DMS 273 treated with DMSO at 0.1 percent for 48 hours (cell line): ENCODE data around the gene RMND5B.
"Not testable (repeated sequence)": the region's sequence is repeated elsewhere in the genome, so short reads cannot be mapped to it uniquely, and the experiment has no call there.

Experiments
- DNase-seq: peaks from one replicate; lab custom pipeline; 2025; lab: John Stamatoyannopoulos, UW

RMND5B gene

GRCh38 chr5:178174456-178174855 is 43.6 kb downstream of the RMND5B start:
- no peak for DNase-seq

DNA sequence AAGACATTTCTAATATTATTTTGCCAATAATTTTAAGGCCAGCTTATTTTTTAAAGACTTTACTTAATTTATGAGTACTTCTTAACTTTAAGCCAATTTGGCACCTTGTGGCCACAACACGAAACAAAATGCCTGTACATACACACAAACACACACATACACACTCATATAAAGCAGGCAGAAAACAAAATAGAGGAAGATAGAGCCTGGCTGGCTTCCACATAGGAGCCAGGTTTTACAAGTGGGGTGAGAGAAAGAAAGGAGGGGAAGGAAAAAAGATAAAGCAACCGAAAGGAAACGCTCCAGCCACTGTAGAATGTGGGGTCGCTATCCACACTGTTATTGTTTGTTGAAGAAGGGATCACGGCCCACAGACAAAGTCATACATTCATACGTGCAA is 46.0 kb downstream of the RMND5B start:
- no peak for DNase-seq

DNA sequence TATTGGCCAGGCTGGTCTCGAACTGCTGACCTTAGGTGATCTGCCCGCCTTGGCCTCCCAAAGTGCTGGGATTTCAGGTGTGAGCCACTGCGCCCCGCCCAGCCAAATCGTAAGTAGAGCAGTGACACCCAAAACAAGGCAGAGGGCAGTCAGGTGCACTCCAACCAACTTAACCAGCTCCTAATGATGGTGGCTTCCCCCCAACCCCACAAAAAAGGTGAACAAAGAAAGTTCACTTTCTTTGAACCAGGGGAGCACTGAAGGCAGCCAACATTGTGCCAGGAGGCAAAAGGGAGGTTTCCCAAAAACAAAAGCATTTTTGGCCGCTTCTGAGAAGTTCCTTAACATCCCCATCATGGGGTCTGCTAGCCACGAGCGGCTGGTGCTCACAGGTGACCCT is 46.8 kb downstream of the RMND5B start:
- DNase-seq, result no peak

- no peak for DNase-seq
Measured at GRCh38 chr5:178180141-178180863, 49.5 kb downstream of the RMND5B start.

DNA sequence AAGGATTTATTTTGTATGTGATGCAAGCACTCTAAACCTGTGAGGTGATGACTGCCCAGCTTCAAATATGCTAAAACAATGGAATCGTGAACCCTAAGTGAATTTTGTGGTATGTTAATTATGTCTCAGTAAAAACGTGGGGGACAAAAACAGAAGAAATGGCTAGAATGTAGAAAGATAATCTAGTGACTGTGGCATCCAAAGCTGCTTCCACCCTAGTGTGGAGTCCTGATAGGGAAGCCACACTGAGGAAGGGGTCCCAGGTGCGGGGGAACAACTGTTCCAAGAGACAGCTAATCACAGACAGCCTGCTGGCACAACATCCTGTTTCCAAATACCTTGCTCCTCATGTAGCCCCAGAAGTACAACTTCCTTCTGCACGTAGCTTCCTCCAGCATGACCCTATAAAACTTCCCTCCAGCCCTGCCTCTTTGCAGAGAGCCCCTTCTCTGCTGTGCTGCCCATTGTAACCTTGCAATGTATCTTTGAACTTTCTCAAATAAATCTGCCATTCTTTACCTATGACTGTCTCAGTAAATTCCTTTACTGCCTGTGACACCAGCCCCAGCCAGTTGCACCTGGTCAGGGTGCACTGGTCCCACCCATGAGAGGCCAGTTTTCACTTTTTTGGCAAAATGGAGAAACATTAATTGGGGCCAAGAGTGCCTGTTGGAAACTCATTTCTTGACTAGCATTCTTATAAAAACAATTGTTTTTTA is 51.5 kb downstream of the RMND5B start:
- no peak for DNase-seq

DNA sequence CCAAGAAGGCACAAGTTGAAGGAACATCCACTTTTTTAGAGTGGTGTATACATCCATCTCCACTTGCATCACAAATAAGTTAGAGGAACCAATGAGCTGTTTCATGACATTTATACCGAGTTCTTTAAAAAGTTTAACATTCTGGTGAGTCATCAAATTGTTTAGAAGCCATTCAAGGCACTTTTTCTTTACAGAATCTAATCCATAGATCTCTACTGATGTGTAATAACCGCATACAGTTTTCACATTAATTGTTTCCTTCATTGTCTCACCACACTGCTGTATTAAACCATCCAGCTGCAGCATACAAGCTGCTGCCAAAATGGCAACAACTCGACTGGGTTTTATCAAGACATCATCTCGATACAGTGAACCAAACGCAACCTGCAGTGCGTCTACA is 55.6 kb downstream of the RMND5B start:
- no peak for DNase-seq

GRCh38 chr5:178187014-178187413 is 56.2 kb downstream of the RMND5B start, which contains the start of gene GMCL2:
GMCL2 (minus strand) TSS chr5:178187371; CDS start chr5:178187299, 72 bp downstream.
- no peak for DNase-seq

DNA sequence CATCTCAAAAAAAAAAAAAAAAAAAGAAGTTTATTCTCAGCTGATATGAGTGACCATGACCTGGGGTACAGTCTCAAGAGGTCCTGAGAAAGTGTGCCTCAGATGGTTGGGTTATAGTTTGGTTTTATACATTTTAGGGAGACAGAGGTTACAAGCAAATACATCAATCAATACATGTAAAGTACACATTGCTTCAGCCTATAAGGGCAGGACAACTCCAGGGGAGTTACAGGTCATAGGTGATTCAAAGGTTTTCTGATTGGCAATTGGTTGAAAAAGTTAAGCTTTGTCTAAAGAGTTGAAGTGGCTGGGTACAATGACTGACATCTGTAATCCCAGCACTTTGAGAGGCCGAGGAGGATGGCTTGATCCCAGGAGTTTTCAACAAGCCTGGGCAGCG is 58.6 kb downstream of the RMND5B start:
- DNase-seq, result no peak

- DNase-seq, result no peak
Measured at GRCh38 chr5:178191661-178192060, 60.8 kb downstream of the RMND5B start.

DNA sequence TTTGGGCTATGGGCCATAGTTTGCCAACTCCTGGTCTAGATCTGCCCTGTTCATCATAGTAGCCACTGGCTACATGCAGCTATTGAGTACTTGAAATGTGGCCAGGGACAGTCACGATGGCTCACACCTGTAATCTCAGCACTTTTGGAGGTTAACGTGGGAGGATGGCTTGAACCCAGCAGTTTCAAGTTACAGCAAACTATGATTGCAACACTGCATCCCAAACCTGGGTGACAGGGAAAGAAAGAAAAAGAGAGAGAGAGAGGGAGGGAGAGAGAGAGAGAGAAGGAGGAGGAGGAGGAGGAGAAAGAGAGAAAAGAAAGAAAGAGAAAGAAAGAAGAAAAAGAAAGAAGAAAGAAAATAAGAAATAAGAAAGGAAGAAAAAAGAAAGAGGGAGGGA is 61.4 kb downstream of the RMND5B start:
- no peak for DNase-seq

DNA sequence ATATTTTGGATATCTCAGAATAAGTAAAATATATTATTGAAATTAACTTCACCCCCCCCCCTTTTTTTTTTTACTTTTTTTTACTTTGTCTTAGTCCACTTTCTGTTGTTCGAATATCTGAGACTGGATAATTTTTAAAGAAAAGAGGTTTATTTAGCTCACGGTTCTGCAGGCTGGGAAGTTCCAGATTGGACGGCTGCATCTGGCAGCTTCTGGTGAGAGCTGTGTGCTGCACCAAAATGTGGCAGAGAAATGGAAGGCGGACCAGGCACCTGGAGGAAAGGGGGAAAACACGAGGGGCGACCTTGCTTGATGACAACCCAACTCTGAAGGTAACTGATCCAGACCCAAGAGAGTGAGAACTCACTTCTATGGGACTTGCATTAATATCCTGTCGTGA is 62.0 kb downstream of the RMND5B start:
- no peak for DNase-seq

DNA sequence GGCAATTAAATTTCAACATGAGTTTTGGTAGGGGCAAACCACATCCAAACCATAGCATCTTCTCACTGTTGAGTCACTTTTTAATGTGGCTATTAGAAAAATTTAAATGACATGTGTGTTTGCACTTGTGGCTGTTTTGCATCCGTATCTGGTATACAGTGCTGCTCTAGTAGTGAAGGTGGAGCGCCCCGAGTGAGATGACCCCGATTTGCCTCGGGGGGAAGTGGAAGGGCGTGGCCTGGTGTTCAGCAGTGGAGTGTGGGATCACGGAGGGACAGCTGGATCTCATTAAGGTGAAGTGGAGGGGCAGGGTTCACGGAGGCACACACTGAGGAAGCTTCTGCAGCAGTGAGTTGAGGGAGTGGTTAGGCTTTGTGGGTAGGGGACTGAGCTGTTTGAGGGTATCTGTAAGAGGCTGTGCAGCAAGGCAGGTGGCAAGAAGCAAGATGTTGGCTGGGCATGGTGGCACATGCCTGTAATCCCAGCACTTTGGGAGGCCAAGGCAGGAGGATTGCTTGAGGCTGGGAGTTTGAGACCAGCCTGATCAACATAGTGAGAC is 62.5 kb downstream of the RMND5B start:
- no peak for DNase-seq

- DNase-seq, result no peak
Measured at GRCh38 chr5:178194026-178194425, 63.2 kb downstream of the RMND5B start.

DNA sequence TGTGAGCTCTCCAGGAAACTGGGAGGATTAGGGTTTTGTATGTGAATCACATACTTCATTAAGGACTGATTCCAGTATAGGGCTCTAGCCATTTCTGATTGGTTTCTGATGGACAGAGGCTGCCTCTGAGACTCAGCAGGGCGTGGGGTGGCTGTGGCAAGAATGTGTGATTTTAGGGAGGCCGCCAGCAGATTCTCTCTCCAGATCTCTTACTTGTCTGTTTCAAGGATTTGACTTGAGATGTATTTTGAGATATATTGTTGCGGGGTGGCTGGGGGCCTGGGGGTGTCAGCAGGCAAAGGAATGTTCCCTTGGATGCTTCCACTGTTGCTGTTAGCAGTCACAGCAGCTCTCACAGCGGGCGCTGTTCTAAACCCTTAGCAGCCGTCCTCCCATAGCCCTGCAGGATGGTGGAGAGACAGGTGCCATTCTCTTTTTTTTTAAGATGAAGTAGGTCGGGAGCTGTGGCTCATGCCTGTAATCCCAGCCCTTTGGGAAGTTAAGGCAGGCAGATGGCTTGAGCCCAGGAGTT is 65.5 kb downstream of the RMND5B start:
- no peak for DNase-seq

DNA sequence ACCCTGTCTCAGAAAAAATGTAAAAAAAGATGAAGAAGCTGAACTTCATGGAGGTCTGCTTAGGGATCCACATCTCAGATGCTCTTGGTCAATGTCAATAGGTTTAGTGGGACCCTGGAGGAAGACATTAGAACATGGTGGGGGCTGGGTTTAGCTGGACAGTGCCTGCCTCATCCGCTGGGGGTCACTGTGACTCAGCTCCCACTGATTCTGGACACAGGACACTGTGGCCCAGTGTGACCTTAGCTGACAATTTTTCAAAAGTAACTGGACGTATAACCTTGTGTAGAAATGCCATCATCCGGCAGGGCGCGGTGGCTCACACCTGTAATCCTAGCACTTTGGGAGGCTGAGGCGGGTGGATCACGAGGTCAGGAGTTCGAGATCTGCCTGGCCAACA is 66.2 kb downstream of the RMND5B start:
- no peak for DNase-seq

- not testable (repeated sequence) for DNase-seq
Measured at GRCh38 chr5:178198151-178198550, 67.3 kb downstream of the RMND5B start.

- DNase-seq, result no peak
Measured at GRCh38 chr5:178198706-178199105, 67.9 kb downstream of the RMND5B start.

GRCh38 chr5:178199581-178200434 is 69.0 kb downstream of the RMND5B start:
- DNase-seq, result no peak
